CD14-positive monocyte (primary cell): ENCODE results near the gene MDH2. TPM values are rescaled to one million over a fixed set of nuclear protein-coding genes. Genes with fewer than 3 reads are reported as not detected.

Source experiments
- DNase-seq, 3 donors: peaks; one replicate each; pipeline ENCODE4 v3.0.0-alpha.2; 2011 to 2022
- H2AFZ ChIP-seq: 2 replicates; pipeline ENCODE4 v1.6.0; 2012; ENCODE audit warnings: mild to moderate bottlenecking, low read depth, low read length, inconsistent platforms; ENCODE audit not compliant: insufficient read depth, poor library complexity, severe bottlenecking
- H3K27ac ChIP-seq, 2 donors: 1 replicate in 1 of 2; 2 replicates in 1 of 2; pipeline ENCODE4 v1.5.1; 2012 to 2013; ENCODE audit warnings: low read length in 2 of 2, control low read depth in 1 of 2, inconsistent platforms in 1 of 2, low read depth in 1 of 2, mild to moderate bottlenecking in 1 of 2
- H3K27me3 ChIP-seq, 2 donors: one replicate each; pipeline versions ENCODE4 v1.6.0 to v1.6.1; 2011 to 2013; ENCODE audit warnings: low read length in 2 of 2; ENCODE audit not compliant: control insufficient read depth in 2 of 2, insufficient read depth in 2 of 2
- H3K36me3 ChIP-seq, 2 donors: replicated peaks in 1 of 2; 1 replicate in 1 of 2; 2 replicates in 1 of 2; pipeline versions ENCODE4 v1.5.1 to v1.6.1; 2012 to 2013; ENCODE audit warnings: low read length in 2 of 2, control low read depth in 1 of 2, inconsistent platforms in 1 of 2, mild to moderate bottlenecking in 1 of 2; ENCODE audit not compliant: insufficient read depth in 2 of 2, control insufficient read depth in 1 of 2
- H3K4me1 ChIP-seq, 2 donors: 1 replicate in 1 of 2; 2 replicates in 1 of 2; pipeline versions ENCODE4 v1.5.1 to v1.6.1; 2012 to 2013; ENCODE audit warnings: low read length in 2 of 2, control low read depth in 1 of 2, inconsistent platforms in 1 of 2, mild to moderate bottlenecking in 1 of 2, moderate library complexity in 1 of 2; ENCODE audit not compliant: insufficient read depth in 2 of 2, control insufficient read depth in 1 of 2
- H3K4me2 ChIP-seq: replicated peaks from 2 replicates; pipeline ENCODE3; 2012; ENCODE audit warnings: low read length, moderate library complexity, mild to moderate bottlenecking; ENCODE audit not compliant: poor library complexity, severe bottlenecking; ENCODE audit errors: extremely low read depth
- H3K4me3 ChIP-seq, 3 experiments: fragments of 200-600 bp in 1 of 3; sonication (generic) in 1 of 3; replicated peaks in 1 of 3; 1 replicate in 2 of 3; 2 replicates in 1 of 3; pipeline ENCODE4 v1.5.1; 2011 to 2013; ENCODE audit warnings: low read length in 3 of 3, mild to moderate bottlenecking in 3 of 3, control low read depth in 2 of 3, low read depth in 2 of 3, inconsistent platforms in 1 of 3, moderate library complexity in 1 of 3
- H3K79me2 ChIP-seq: 2 replicates; pipeline ENCODE4 v1.6.0; 2012; ENCODE audit warnings: mild to moderate bottlenecking, control low read depth, inconsistent platforms, low read length, moderate library complexity; ENCODE audit not compliant: insufficient read depth
- H3K9ac ChIP-seq: 2 replicates; pipeline ENCODE4 v1.6.0; 2017; ENCODE audit warnings: low read length, mild to moderate bottlenecking; ENCODE audit not compliant: insufficient read depth, poor library complexity, severe bottlenecking
- H3K9me3 ChIP-seq, 2 donors: replicated peaks in 1 of 2; 1 replicate in 1 of 2; 2 replicates in 1 of 2; pipeline versions ENCODE4 v1.5.1 to v1.6.1; 2012 to 2013; ENCODE audit warnings: low read length in 2 of 2, control low read depth in 1 of 2; ENCODE audit not compliant: control insufficient read depth in 1 of 2, insufficient read depth in 1 of 2
- H4K20me1 ChIP-seq: 2 replicates; pipeline ENCODE4 v1.6.0; 2012; ENCODE audit warnings: mild to moderate bottlenecking, low read length, control low read depth, moderate library complexity; ENCODE audit not compliant: insufficient read depth
- H3K27ac Mint-ChIP-seq, 7 donors: one replicate each; pipeline ENCODE4 v1.8.0; 2020; ENCODE audit warnings: mild to moderate bottlenecking in 7 of 7, mixed read lengths in 7 of 7, moderate library complexity in 6 of 7, inconsistent platforms in 2 of 7
- H3K27me3 Mint-ChIP-seq, 3 donors: one replicate each; pipeline ENCODE4 v1.8.0; 2021 to 2022; ENCODE audit warnings: low read depth in 3 of 3, mild to moderate bottlenecking in 3 of 3, mixed read lengths in 3 of 3, moderate library complexity in 3 of 3, inconsistent platforms in 1 of 3
- H3K36me3 Mint-ChIP-seq, 2 donors: one replicate each; pipeline ENCODE4 v1.8.0; 2020; ENCODE audit warnings: mixed read lengths in 2 of 2, inconsistent platforms in 1 of 2, mild to moderate bottlenecking in 1 of 2
- H3K4me1 Mint-ChIP-seq: one replicate; pipeline ENCODE4 v1.8.0; 2020; ENCODE audit warnings: mild to moderate bottlenecking, mixed read lengths
- H3K4me3 Mint-ChIP-seq, 2 donors: one replicate each; pipeline ENCODE4 v1.8.0; 2020; ENCODE audit warnings: mild to moderate bottlenecking in 2 of 2, mixed read lengths in 2 of 2, moderate library complexity in 1 of 2
- H3K9me3 Mint-ChIP-seq, 7 donors: one replicate each; pipeline ENCODE4 v1.8.0; 2020 to 2022; ENCODE audit warnings: mixed read lengths in 7 of 7, mild to moderate bottlenecking in 6 of 7, moderate library complexity in 6 of 7, inconsistent platforms in 2 of 7
- CTCF ChIP-seq: fragments of 200-600 bp; IDR thresholded peaks from one replicate; pipeline ENCODE4 v1.8.0; 2022; ENCODE audit warnings: antibody characterized with exemption, mild to moderate bottlenecking
- WGBS: methylation state at CpG from one replicate; pipeline ENCODE4 v1.1.5; 2013; ENCODE audit warnings: missing lambda C conversion rate; ENCODE audit not compliant: insufficient coverage; 5-methylcytosine and 5-hydroxymethylcytosine counted together
- intact Hi-C, 2 donors: fragments of 100-400 bp; cut with micrococcal nuclease; formaldehyde crosslinking; loops; one replicate each; pipeline versions ENCODE4 v1.15.0 to v1.15.1; 2023
- polyA plus RNA-seq, 3 donors: library from polyadenylated mRNA; depleted of rRNA in 1 of 3; unstranded in 2 of 3; stranded (reverse) in 1 of 3; fragments of 300-500 nt in 2 of 3; fragments of >200 nt in 1 of 3; fragmentation: Illumina TruSeq in 2 of 3; gene quantifications; 1 replicate in 2 of 3; 2 replicates in 1 of 3; pipeline ENCODE4 v1.2.3, GENCODE V29; 2012 to 2021

Gene MDH2
- polyA plus RNA-seq, 3 donors, result 75.2 to 162 (median 129) TPM

- Histone ChIP-seq H3K79me2 (peaks cover 40% of the 10 kb centered on the region), H3K27ac (no peak overlapping the region), H3K4me1 (peaks cover 0 to 9% of the 10 kb centered on the region in 2 donors), H3K36me3 (peaks cover 8 to 30% of the 10 kb centered on the region in 2 donors), H3K9ac (no peak overlapping the region), H3K27me3 (no peaks in the 10 kb centered on the region), H3K4me3 (no peak overlapping the region), H4K20me1 (peaks cover 75% of the 10 kb centered on the region), H3K4me2 (no peak overlapping the region), H3K9me3 (no peaks in the 10 kb centered on the region), H2AFZ (no peak overlapping the region)
- DNase-seq, result no peak
- peaks cover 0 to 2% (median 0%) of the 10 kb centered on the region in 7 donors for H3K9me3 Mint-ChIP-seq
- TF ChIP-seq CTCF, result no peak
- intact Hi-C loops, result no loop called here
- peaks cover 13 to 30% of the 10 kb centered on the region in 2 donors for H3K36me3 Mint-ChIP-seq
- H3K4me1 Mint-ChIP-seq, result peaks cover 14% of the 10 kb centered on the region
- peak overlapping the region in 1 of 7 donors; percentile 26 for H3K27ac Mint-ChIP-seq
- peaks cover 0 to 4% (median 0%) of the 10 kb centered on the region in 3 donors for H3K27me3 Mint-ChIP-seq
- H3K4me3 Mint-ChIP-seq, result no peak overlapping the region
- WGBS, result 100% methylated on average over 5 of the region's 6 CpGs
These were observed 7.8 kb upstream of the MDH2 start for GRCh38 chr7:76040126-76040525.

- Mint-ChIP-seq H3K36me3 (peaks cover 18 to 29% of the 10 kb centered on the region in 2 donors), H3K4me3 (no peak overlapping the region), H3K27me3 (no peaks in the 10 kb centered on the region), H3K4me1 (peaks cover 35% of the 10 kb centered on the region), H3K27ac (peak overlapping the region in 4 of 7 donors; percentile 13 to 51 (median 18)), H3K9me3 (peaks cover 0 to 2% (median 0%) of the 10 kb centered on the region in 7 donors)
- WGBS, result 86% methylated on average over 6 of the region's 7 CpGs
- H3K9me3 ChIP-seq, result no peaks in the 10 kb centered on the region
- no peak for TF ChIP-seq CTCF
- no peaks in the 10 kb centered on the region for H3K27me3 ChIP-seq
- no peak for DNase-seq
- peaks cover 69% of the 10 kb centered on the region for H4K20me1 ChIP-seq
- peaks cover 82% of the 10 kb centered on the region for H3K79me2 ChIP-seq
- intact Hi-C loops, result no loop called here
- no peak overlapping the region for H3K4me2 ChIP-seq
- H2AFZ ChIP-seq, result no peak overlapping the region
- peaks cover 8 to 27% of the 10 kb centered on the region in 2 donors for H3K36me3 ChIP-seq
- no peak overlapping the region for H3K9ac ChIP-seq
- peaks cover 19 to 33% of the 10 kb centered on the region in 2 donors for H3K4me1 ChIP-seq
- peak overlapping the region in 1 of 2 donors; percentile 48 for H3K27ac ChIP-seq
- no peak overlapping the region for H3K4me3 ChIP-seq
These were observed 3.5 kb upstream of the MDH2 start for GRCh38 chr7:76044375-76044865.
